Dermis blood vessel endothelial cell (primary cell): ENCODE measurements around the gene PMPCA. TPM values are rescaled to one million over a fixed set of nuclear protein-coding genes. Genes with fewer than 3 reads are reported as not detected.

Experiments used
- DNase-seq: peaks from one replicate; pipeline ENCODE4 v3.0.0; 2010
- total RNA-seq: library from RNA; depleted of rRNA; stranded (reverse); fragments of >200 nt; gene quantifications from 2 replicates; pipeline ENCODE4 v1.2.3, GENCODE V29; 2014

PMPCA gene
- 40.2 and 42.3 TPM in 2 replicates for total RNA-seq

- DNase-seq = peak; percentile 94
These were observed at the start of gene PMPCA, which contains the start of gene ENTR1 for GRCh38 chr9:136410500-136411287. Gene PMPCA (plus strand): TSS chr9:136410658. CDS start chr9:136410669, 11 bp downstream. Gene ENTR1 (minus strand): TSS chr9:136410614. CDS start chr9:136410397, 217 bp downstream.

GRCh38 chr9:136361047-136361753, 49.3 kb upstream of the PMPCA start:
- DNase-seq = no peak

DNA sequence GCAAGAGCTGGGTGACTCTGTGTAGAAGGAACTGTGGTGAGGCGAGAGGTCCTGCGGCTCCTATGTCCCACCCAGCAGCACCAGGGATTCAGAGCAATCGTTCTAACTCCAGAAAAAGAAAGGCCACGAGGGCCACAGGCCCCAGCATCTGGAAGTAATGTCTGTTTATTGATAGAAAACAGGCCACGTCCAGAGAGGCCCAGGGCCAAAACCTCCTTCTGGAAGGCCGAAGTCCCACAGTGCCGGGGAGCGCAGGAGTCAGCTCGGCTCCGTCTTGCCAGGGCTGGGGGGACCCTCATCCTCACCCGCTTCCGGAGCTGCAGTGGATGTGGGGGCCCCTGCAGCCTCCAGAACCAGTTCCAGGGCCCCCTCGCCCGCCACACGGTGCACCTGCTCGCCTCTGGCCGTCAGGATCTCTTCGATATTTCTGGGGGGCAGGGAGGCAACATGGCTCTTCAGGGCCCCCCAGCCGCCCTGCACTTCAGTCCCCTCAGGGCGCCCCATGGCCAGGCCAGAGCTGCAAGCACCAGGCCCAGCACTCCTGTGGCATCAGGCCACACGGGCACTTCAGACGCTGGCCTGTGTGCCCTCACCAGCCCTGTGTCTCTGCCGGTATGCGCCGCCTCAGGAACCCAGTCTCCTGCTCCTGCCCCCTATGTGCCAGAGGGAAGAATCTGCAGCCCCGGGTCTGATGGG, 48.6 kb upstream of the PMPCA start:
- no peak for DNase-seq

GRCh38 chr9:136362450-136362784, 48.0 kb upstream of the PMPCA start:
- no peak for DNase-seq

DNA sequence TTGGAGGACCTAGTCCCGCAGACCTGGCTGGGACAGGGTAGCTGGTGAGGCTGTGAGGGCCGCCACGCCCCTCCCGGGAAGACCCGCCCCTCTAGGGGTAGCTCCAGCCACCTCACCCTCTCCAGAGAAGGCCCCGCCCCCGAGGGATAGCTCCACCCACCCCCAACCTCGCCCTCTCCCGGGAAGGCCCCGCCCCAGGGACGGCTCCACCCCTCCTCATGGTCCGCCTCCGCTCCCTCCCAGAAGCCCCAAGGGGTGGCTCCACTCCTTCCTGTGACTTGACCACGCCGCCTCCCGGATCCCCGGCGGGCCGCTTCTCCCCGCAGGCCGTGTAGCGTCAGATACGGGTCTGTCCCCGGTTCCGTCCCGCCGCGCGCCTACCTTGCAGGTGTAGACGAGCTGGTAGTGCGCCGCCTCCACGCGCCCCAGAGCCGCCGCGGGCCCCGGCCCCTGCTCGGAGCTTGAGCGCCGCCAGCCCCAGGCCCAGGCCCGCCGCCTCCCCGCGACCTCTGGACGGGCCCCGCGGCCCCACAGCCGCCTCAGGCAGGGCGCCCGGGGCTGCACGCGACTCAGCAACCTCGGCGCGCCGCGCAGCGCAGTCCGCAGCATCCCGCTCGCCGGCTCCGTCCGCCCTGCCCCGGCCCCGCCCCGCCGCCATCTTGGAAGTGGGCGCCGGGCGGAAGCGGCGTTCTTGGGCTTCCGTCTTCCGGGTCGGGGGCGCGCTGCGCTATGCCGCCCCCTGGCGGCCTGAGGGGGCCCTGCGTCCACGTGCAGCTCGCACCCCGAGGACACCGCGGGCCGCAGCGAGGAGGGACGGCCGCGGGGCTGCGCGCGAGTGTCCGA, 47.1 kb upstream of the PMPCA start, which contains the start of gene DNLZ:
DNLZ (minus strand) TSS at position 639 of the 843 bp plus-strand sequence; CDS start at position 609, 30 bp downstream.
- peak; percentile 96 for DNase-seq

GRCh38 chr9:136363949-136364748, 46.3 kb upstream of the PMPCA start:
- DNase-seq = no peak

DNA sequence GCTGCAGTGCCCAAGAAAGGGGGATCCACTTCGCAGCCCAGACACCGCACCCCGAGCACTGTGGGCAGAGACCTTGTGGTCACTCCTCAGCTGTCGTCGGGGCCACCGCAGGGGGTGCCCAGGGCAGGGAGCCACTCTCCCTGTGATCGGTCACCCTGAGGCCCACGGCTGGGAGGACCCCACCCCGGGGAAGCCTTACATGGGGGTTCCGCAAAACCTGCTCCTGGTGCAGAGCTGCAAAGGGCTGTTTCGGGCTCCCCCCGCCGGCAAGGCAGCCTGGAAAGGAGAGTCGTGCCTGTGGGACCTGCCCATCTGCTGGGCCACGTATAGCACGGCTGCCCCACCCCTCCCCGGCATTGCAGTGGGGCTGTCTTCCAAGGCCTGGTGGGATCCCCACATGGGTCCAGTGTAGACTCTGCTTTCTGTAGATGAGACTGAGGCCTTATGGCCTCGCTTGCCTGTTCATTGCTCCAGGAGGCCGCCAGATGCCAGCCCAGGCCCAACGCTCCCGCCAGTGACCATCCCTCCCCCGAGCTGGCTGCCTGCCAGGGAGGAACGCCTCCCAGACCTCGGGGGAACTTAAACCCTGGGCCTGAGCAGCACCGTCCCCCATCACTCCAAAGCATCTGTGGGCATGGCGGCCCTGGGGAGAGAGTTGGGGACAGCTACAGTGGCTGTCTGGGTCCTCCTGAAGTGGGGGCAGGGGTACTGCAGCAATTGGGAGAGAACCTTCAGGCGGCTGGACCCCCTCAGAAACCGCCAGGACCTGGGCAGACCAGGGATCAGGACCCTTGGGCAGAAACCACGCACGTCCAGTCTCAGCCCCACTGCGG, 45.3 kb upstream of the PMPCA start:
- DNase-seq = no peak

DNA sequence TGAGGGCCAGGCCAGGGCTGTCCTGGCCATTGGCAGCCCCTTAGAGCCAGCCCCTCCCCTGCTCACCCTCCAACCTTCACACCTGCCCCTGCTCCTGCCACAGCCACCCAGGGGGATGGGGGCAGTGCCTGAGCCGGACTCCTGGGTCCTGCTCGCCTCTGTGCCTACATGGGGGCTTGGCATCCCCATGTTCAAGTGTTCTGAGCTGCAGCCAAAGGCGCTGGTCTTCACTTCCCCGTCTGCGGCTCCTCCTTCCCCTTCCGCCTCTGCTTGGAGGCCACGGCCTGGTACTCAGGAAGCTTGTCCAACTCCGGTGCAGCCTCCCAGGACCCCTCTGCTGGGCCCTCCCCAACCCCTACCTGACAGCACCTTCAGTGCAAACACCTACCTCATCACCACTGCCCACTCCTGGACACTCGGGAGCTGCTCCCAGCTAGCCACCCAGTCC, 44.7 kb upstream of the PMPCA start:
- DNase-seq = no peak

DNA sequence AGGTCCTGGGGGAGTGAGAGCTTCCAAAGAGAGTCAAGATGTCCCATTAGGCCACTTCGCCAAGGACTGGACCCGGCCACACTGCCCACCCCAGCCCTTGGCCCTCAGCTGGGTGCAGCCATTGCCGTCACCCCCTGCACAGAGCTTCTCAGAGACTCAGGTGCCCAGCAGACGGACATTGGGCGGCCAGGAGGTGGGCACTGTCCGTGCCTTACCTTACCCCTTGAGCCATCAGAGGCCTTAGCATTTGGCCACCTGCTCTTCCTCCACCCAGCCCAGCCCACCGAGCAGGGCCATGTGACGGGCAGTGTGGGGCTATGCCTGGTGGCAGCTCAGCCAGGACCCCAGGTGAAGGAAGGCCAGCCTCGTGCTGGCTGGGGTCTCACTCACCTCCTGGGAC, 43.6 kb upstream of the PMPCA start:
- no peak for DNase-seq

DNA sequence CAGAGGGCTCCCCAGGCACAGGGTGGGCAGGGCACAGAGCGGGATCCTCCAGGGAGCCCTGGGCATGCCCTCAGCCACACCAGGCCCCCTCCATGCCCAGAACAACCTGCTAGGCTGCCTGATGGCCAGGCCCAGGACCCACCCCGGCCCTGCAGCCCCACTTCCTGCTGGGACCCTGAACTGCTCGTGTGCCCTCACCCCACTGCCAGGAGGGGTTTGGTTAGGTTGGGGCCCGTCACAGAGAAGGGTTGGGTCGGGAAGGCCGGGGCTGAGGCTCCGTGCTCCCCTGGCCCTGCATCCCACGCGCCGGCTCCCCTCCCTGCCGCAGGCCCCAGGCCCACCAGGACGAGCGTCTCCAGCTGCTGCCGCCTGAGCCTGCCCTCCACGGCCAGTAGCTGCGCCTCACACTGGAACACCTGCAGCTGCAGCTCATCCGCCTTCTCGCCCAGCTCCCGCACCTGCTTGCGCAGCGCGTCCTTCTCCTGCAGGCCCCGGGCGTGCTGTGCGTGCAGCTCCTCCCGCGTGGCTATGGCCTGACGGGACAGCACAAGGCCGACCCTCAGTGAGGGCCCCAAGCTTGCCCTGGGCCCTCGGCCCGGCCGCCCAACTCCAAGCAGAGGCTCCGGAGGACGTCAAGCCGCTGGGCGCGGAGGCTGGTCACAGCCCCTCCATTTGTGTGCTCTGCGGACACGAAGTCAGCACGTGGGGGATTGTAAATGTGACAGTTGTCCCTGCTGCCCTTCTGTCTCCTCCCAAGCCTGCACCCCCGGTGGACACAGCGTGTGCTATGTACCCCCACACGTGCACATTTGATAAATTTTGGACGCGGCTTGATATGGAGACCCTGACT, 42.9 kb upstream of the PMPCA start:
- DNase-seq = no peak

DNA sequence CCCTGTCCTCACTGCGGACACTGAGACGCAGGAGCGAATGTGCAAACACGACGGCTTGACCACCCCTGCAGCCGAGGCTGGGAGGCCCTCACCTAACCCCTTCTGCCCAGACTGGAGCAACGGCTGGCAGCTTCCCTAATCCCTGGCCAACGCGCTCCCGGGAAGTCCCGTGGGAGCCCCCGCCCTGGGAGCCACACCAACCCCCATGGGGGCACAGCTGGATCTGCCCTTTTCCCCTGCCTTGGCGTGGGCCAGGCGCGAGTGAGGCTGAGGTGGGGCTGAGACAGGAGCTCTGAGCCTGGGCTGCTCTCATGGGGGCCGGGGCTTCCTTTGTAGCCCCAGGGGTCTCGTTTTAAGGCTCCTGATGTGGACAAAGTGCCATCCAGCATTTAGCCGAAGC, 42.3 kb upstream of the PMPCA start:
- no peak for DNase-seq

DNA sequence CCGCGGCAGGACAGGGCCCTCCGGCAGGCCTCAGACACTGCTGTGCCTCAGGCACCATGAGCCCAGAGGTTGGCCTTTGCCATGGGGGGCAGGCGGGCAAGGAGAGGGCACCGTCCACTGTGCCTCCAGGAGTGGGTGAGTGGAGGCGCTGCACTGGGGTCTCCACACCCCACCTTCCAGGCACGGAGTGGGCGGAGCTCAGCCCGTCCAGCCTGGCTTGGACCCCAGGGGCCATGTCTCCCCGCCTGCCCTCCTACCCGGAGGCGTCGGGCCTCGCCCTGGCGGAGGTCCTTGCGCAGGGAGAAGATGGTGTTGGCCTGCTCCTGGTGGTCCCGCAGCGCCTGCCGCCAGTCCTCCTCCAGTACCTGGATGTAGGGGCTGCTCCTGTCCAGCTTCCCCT, 40.4 kb upstream of the PMPCA start:
- DNase-seq = no peak

DNA sequence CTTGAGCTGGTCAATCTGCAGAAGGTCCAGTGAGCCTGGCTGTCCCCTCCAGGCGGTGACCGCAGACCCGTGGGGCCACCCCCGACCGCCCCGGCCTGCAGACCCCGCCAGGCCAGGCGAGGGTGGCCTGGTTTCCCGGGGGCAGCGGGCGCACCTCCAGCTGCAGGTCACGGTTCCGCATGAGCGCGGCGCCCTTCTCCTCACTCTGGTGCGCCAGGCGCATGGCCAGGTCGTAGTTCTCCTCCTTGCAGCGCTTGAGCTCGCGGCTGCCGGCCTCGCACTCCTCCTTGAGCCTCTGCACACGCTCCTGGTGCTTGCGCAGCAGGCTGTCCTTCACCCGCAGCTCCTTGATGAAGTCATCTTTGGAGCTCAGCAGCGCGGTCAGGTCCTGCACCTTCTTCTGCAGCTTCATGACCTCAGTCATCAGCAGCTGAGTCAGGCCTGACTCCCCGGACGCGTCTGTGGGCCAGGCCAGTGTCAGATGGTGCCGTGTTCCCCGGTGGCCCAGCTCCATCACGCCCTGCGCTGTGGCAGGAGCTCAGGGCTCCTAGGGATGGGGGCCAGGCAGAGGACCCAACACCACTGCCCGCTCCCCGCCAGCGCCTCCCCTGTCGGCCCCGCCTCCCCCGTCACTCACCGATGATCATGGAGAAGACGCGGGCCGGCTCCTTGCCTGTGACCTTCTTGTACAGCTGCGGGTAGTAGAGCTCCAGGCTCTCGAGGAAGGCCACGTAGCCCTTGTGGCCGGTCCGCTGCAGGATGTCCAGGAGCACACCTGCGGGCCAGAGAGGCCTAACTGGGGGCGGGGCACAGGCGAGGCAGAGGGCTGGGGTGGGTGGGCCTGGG, 39.5 kb upstream of the PMPCA start:
- DNase-seq = no peak

DNA sequence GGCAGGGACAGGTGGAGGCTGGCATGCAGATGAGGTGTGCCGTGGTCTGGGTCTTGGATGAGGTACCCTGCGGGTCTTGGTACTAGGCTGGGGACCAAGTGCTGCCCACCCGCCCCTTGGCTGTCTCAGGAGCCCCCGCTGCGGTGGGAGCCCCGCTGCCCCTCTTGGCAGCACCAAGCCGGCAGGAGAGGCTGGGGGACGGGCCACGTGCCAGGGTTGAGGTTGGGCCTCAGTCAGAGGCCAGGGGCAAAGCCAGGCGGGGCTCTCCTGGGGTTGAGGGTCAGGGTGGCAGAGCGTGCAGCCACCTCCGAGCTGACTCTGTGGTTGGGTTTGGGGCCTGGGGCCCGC, 39.0 kb upstream of the PMPCA start:
- DNase-seq = no peak

DNA sequence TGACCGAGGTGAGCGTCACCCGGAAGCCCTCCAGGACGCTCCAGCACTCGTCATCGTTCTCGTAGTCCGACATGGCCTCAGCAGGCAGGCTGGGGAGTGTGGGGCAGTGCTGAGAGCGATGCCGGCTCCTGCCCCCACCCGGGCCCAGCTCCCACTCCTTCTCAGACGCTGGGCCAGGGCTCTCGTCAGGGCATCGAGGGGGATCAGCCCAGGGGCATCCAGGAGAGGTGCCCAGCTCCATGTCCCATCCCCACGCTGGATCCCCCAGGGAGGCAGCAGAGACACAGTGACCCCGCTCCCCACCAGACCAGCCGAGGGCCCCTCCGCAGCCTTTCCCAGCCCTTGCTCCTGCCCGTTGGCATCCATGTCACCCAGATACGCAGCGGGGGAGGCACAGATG, 38.5 kb upstream of the PMPCA start:
- no peak for DNase-seq

DNA sequence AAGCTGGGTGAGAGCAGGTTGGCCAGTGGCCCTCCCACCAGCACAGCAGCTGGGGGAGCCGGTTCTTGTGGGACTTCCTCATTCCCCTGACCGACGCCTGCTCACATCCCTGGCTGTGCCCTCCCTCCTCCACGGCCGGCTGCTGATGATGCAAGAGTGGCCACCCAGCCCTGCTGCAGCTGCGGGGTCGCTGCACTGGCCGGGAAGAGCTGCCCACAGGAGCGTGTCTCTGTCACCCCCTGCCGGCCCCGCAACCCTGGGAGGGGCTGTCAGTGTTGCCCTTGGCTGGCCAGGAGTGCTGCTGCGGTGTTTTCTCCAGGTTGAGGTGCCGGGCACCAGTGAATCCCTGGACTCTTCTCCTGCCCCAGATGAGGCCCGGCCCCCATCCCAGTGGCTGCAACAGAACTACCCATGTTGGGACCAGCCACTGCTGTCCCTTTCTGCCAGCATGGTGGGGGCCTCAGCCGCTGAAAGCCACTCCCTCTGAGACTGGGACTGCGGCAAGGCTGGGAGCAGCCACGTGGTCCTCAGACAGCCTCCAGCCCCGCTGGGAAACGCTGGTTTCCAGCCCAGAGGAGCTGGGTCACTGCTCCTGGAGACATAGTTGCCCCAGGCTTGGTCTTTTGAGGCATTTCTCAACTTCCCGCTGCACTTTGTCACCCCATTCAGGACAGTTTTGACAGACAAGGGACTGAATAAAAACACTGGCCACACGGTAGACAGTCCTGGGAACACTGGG, 37.7 kb upstream of the PMPCA start:
- peak; percentile 35 for DNase-seq

GRCh38 chr9:136373300-136374182, 36.9 kb upstream of the PMPCA start, which contains the start of gene CARD9:
Gene CARD9 (minus strand): TSS chr9:136373669. CDS start chr9:136372078, 1,591 bp downstream.
- DNase-seq = no peak
